22Rv1 (cell line): ENCODE data around the gene LINC01488.

Experiments
- ZFX ChIP-seq: fragments of 450-650 bp; IDR thresholded peaks from 2 replicates; pipeline ENCODE4 v1.6.1; 2017; ENCODE audit warnings: antibody characterized with exemption, borderline replicate concordance
- TF ChIP-seq, protein P1 (sequence below): fragments of 450-650 bp; IDR thresholded peaks from 2 replicates; pipeline ENCODE4 v1.5.1; 2017; ENCODE audit warnings: mild to moderate bottlenecking

GRCh38 chr11:69472541-69473275 lies 8.8 kb upstream of the LINC01488 start:
- TF ChIP-seq, protein P1, sequence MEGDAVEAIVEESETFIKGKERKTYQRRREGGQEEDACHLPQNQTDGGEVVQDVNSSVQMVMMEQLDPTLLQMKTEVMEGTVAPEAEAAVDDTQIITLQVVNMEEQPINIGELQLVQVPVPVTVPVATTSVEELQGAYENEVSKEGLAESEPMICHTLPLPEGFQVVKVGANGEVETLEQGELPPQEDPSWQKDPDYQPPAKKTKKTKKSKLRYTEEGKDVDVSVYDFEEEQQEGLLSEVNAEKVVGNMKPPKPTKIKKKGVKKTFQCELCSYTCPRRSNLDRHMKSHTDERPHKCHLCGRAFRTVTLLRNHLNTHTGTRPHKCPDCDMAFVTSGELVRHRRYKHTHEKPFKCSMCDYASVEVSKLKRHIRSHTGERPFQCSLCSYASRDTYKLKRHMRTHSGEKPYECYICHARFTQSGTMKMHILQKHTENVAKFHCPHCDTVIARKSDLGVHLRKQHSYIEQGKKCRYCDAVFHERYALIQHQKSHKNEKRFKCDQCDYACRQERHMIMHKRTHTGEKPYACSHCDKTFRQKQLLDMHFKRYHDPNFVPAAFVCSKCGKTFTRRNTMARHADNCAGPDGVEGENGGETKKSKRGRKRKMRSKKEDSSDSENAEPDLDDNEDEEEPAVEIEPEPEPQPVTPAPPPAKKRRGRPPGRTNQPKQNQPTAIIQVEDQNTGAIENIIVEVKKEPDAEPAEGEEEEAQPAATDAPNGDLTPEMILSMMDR: no peak
- TF ChIP-seq ZFX: no peak
